Skin epidermis (tissue), 12 donors: ENCODE data around the gene ARHGEF19.
"Not testable (repeated sequence)": the region's sequence is repeated elsewhere in the genome, so short reads cannot be mapped to it uniquely, and the experiment has no call there.

ENCODE experiments used
- H3K27ac ChIP-seq, 21 experiments: fragments of 200-600 bp; sonication (generic) in 11 of 21; one replicate each; pipeline ENCODE4 v1.5.0; 2020; ENCODE audit warnings: mild to moderate bottlenecking in 3 of 21, inconsistent platforms in 2 of 21, moderate library complexity in 2 of 21
- H3K4me3 ChIP-seq, 7 experiments: fragments of 200-600 bp; sonication (generic) in 2 of 7; one replicate each; pipeline ENCODE4 v1.5.0; 2020; ENCODE audit warnings: inconsistent platforms in 2 of 7, mild to moderate bottlenecking in 2 of 7, moderate library complexity in 1 of 7

ARHGEF19 gene

GRCh38 chr1:16212251-16212961 is at the start of gene ARHGEF19:
TSS of gene ARHGEF19 (minus strand) at chr1:16212652. CDS start at chr1:16209054, 3,598 bp downstream.
- Histone ChIP-seq H3K4me3 (peak within 1 kb of the TSS in 6 of 7 experiments; percentile 1 to 44 (median 26)), H3K27ac (peak within 1 kb of the TSS in 16 of 21 experiments; percentile 15 to 83 (median 52))

GRCh38 chr1:16262067-16262466 is 49.6 kb upstream of the ARHGEF19 start:
- Histone ChIP-seq H3K4me3 (no peak overlapping the region), H3K27ac (no peak overlapping the region)

- no peak overlapping the region for H3K4me3 ChIP-seq
- H3K27ac ChIP-seq: no peak overlapping the region
Observed at GRCh38 chr1:16260814-16261213, 48.4 kb upstream of the ARHGEF19 start.

DNA sequence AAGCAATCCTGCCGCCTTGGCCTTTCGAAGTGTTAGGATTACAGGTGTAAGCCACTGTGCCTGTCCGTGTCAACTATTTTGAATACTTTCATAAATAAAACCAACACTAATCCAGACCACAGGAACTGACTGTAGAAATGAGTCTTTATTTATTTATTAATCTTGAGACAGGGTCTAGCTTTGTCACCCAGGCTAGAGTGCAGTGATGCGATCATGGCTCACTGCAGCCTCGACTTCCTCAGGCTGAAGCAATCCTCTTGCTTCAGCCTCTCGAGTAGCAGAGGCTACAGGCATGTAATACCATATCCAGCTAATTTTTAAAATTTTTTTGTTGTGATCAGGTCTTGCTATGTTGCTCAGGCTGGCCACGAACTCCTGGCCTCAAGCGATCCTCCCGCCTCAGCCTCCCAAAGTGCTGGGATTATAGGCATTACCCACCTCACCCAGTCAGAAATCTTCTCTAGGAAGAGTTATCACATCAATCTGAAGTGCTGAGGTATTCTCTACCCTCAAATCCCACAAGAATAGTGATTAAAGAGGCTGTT is 46.2 kb upstream of the ARHGEF19 start:
- Histone ChIP-seq H3K27ac (no peak overlapping the region), H3K4me3 (no peak overlapping the region)

GRCh38 chr1:16257968-16258367 is 45.5 kb upstream of the ARHGEF19 start:
- Histone ChIP-seq H3K4me3 (no peak overlapping the region), H3K27ac (no peak overlapping the region)

DNA sequence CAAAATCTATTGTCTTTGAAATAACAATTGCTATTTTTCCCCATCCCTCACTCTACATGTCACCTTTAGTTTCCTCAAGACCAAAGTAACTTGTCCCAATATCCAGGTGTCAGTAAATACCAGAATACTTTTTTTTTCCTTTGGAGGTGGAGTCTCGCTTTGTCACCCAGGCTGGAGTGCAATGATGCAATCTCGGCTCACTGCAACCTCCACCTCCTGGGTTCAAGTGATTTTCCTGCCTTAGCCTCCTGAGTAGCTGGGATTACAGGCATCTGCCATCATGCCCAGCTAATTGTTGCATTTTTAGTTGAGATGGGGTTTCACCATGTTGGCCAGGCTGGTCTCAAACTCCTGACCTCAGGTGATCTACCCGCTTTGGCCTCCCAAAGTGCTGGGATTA is 45.1 kb upstream of the ARHGEF19 start:
- H3K4me3 ChIP-seq, H3K27ac ChIP-seq: not testable (repeated sequence)

- H3K27ac ChIP-seq: no peak overlapping the region
- H3K4me3 ChIP-seq: no peak overlapping the region
Observed at GRCh38 chr1:16256478-16256877, 44.0 kb upstream of the ARHGEF19 start.

- H3K27ac ChIP-seq: peak overlapping the region in 1 of 21 experiments; percentile 47
- H3K4me3 ChIP-seq: no peak overlapping the region
Observed at GRCh38 chr1:16254263-16254928, 41.9 kb upstream of the ARHGEF19 start.

DNA sequence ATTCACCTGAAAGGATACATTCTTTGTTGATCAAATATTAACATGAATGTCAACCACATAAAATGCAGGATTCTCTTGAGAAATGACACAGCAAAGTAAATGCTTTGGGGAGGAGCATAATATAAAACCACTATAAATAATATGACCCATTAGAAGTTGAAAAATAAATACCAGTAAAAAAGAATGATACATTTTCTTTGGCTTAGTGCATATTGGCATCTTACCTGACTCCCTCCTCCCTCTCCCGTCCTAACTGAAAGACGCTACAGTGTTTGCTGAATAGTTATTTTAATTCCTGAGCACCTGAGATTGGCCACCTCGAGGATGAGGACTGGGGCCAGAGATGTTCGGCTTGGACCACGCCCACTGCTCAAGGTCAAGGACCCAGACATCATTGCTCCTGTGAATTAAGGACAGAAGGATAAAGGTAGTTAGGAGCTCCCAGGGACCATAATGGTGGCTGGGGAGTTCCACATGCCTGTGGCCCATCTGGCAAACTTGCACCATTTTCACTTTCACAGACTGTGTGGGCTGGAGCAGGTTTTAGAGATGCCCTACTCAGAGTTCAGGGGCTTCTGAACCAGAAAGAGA is 41.0 kb upstream of the ARHGEF19 start:
- no peak overlapping the region for H3K4me3 ChIP-seq
- peak overlapping the region in 2 of 21 experiments; percentile 16 to 47 for H3K27ac ChIP-seq

DNA sequence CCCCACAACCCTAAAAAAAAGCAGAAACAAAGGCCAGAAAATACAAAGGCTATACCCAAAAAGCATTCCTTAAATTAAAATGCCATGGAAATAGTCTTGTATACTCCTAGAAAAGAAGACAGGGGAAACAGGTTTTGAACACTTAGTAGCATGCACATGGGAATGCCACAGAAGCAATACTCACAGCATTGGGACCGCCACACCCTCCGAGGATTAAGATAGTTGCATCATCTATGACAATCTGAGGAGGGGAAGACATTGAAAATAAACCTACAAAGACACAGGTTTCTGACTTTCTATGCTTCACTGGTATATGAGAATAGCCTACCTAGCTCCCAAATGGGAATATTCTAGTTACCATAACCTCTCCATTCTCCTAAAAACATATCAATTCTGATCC is 40.5 kb upstream of the ARHGEF19 start:
- peak overlapping the region in 1 of 21 experiments; percentile 15 for H3K27ac ChIP-seq
- H3K4me3 ChIP-seq: no peak overlapping the region

- Histone ChIP-seq H3K27ac (peak overlapping the region in 4 of 21 experiments; percentile 30 to 69 (median 46)), H3K4me3 (no peak overlapping the region)
Observed at GRCh38 chr1:16251381-16251780, 38.9 kb upstream of the ARHGEF19 start.

DNA sequence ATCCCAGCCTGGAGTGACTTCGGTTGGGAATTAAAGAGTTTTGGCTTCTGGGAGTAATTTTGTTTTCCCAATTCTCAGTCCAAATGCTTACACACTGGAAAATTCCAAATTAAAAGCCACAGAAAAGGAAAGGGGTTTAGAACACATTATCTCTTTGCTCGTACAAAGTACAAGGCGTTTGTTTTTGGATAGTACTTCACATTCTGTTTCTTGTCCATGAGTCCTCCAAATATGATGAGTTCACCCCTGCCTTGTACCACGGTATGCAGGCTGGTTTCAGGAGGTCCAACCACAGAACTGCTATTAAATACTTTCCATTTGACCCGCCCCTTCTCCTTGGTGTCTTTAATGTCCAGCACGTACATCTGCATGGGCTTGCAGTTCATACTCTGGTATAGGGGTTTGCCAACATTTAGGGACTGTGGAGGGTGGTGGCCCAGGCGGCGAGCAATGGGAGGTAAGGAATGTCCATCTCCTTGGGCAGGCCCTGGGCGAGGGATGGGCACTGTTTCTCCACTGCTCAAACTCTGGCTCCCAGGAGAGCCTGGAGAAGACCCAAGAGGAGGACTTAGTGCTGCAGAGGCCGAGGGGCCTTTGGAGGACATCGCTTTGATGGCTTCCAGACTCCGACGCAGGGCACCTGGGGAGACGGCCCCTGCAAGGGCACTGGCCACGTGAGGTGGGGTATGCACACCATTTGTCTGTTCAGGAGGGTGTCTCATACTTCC is 38.2 kb upstream of the ARHGEF19 start:
- no peak overlapping the region for H3K4me3 ChIP-seq
- peak overlapping the region in 6 of 21 experiments; percentile 3 to 69 (median 38) for H3K27ac ChIP-seq

DNA sequence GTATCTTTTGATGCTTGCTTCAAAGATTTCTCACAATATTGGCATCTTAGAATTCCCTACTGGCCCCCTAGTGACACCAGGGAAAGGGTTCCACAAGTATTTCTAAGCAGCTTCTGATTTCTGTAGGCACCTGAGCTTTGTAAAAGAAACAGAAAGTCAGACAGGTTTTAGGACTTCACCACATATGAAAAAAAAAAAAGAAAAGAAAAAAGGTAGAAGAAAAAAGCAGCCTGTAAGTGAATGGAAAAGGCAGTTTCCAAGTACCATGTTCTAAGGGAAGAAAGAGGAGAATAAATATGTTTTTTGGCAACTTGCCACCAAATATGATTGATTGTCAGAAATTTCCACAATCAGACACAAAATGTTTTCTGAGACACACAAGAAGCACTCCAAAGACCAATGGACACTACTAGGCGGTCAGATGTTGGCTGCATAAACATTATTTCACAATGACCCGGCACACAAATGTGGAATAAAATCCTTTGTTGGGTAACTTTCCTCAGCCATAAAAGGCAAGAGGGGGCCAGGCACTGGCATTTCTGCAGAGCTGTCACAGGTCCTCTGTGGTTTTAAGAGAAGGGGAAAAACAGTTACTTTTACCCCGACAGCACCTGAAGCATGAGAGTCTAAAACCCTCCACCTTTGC is 37.3 kb upstream of the ARHGEF19 start:
- peak overlapping the region in 13 of 21 experiments; percentile 1 to 67 (median 15) for H3K27ac ChIP-seq
- no peak overlapping the region for H3K4me3 ChIP-seq

GRCh38 chr1:16248603-16249516 is 36.4 kb upstream of the ARHGEF19 start:
- Histone ChIP-seq H3K4me3 (no peak overlapping the region), H3K27ac (peak overlapping the region in 16 of 21 experiments; percentile 4 to 67 (median 34))

DNA sequence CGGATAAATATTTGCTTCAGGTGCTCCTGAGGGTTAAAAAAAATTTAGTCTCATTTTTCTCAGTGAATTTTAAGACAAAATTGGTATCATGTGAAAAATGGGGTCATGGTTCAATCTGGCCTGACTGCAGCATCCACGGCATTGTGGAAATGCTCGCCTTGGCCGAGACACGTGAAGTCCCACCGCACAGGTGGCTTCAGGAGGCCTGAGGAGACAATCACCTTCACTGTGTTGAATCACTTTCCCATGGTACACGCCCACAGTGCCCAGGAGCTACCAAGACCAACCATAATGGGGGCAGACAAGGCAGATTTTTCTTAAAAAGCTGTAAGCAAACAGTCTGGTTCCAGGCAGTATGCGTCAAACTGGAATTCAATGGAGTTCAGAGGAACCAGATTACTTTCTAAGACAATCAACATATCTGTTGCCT is 35.6 kb upstream of the ARHGEF19 start:
- Histone ChIP-seq H3K4me3 (no peak overlapping the region), H3K27ac (peak overlapping the region in 15 of 21 experiments; percentile 5 to 67 (median 44))

DNA sequence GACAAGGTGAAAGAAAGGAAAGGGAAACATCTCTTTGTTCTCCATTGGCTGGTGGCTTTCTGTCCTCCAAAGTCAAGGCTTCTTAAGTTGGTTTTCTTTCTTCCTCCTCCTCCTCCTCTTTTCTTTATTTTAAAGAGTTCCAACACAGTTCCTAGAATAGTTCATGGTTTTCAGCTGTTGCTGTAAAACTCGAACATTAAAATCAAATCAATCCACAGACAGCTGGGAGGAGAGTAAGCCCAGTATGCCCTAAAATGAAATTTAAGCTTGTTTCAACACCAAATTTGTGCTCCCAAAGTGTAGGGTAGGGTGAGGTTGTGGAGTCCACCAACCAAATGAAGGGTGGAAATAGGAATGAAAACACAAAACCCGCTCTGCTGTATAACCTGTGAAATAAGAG is 35.0 kb upstream of the ARHGEF19 start:
- peak overlapping the region in 6 of 21 experiments; percentile 18 to 65 (median 52) for H3K27ac ChIP-seq
- no peak overlapping the region for H3K4me3 ChIP-seq

GRCh38 chr1:16246961-16247360 is 34.5 kb upstream of the ARHGEF19 start:
- Histone ChIP-seq H3K27ac (peak overlapping the region in 2 of 21 experiments; percentile 56 to 62), H3K4me3 (no peak overlapping the region)

GRCh38 chr1:16246239-16246638 is 33.8 kb upstream of the ARHGEF19 start:
- H3K4me3 ChIP-seq, H3K27ac ChIP-seq: not testable (repeated sequence)
